ENCODE results near the gene NR2F1-AS1.
A peak's percentile ranks its signal among the peaks of the same experiment; 100 is the strongest.
"Not testable (repeated sequence)": the region's sequence is repeated elsewhere in the genome, so short reads cannot be mapped to it uniquely, and the experiment has no call there.

Gene NR2F1-AS1

GRCh38 chr5:93576994-93577853 is 3.8 kb downstream of the NR2F1-AS1 start:
- DNase-seq (ENCODE audit: low spot score) = no peak

GRCh38 chr5:93575461-93576414 is 5.3 kb downstream of the NR2F1-AS1 start:
- DNase-seq (ENCODE audit: low spot score) = no peak

DNA sequence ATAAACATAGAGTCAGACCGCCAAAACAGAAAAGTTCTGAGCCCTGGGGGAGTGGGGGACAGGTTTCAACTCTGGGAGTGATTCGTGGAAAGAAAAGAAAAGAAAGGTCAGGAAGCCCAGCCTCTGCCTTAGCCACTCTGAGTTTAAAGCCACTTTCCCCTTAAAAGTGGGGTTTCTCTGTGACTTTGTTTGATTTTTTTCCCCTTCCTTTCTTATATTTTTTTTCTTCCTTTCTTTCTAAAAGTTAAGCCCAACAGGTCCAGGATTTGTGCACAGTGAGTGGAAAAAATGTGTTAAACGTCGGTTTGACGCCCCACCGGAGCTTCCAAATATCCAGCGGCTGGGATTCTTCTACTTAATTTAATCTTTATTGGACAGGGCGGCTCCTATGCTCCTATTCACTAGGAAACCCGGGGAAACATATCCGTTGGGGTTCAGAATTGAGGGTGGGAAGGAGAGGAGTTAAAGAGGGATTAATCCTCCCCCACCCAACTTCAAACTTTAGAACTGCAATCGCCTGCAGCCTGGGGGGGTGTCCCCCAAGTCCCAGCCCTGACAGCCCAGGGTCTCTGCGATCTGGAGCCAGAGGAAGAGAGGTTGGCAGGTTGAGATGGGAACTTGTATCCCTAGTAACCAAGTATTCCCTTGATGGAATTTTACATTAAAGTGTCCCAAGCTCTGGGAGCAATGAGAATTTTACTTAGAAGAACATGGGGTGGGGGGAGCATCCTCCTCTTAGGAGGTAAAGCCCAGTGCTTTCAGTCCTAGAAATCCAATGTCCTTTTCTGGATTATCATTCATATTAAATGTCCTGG is 6.3 kb downstream of the NR2F1-AS1 start:
- no peak for DNase-seq (ENCODE audit: low spot score)

DNA sequence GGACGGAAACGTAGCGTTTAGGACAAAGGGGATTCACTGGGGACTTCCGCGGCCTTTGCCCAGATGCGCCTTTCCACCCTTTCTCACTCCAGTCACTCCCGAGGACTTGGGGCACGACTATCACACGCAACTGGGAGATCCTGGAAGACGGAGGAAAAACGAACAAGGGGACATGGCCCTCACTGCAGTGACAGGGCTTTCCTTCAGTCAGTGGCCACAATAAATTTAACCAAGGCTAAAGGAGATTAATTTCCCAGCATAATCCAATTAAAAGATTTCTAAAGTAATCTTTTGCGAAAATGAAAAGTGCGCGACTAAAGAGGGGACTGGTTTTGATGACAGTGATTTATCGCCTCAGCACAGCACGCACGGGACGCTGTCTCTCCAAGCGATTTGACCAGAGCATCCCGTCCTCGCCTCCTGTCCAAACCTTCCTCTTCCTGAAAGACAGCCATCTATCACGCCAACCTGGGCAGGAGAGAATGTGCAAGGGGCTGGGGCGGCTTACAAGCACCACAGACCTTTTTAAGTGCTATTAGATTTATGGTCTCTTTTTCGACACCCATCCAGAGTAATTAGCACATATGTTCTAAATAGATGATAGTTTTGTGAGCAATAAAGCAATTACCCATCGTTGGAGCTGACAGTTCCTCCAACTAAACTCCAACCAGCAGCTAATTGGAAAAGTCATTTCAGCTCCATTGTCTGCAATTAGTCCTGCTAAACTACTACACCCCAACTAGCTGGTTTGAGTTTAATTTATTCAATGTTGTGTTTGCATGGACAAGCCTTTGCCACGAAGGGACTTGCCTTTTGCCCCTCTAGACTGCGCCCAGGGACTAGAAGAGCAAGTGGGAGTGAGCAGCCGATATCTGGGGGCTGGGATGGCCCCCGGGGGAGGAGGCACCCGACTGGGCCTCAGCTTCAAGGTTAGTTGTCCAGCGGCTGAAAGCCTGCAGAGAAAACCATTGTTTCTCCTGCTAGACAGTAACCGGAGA is 7.4 kb downstream of the NR2F1-AS1 start:
- DNase-seq (ENCODE audit: low spot score) = no peak

- no peak for DNase-seq (ENCODE audit: low spot score)
These were observed 8.2 kb downstream of the NR2F1-AS1 start for GRCh38 chr5:93572608-93573353.

DNA sequence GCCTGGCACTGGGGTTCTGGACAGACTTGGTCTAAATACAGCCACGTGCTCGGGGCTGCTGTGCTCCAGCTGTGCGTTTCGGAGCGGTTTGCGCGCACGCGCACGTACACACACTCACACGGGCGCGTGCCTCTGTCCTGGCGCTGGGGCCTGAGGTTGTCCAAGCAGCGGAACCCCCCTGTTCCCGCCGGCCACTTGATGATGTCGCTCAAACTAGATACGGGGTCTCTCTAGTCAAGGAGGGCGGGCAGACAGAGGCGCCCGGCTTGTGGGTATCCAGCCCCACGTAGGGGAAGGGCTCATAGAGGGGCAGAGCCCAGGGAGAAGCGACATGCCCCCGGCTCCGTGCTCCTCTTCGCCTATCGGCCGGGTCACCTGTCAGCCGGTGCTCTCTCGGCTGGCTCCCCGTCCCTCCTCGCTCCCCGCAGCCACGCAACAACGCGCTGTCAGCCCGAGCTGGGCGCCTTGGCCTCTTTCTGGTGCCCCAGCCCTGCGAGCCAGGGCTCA is 8.9 kb downstream of the NR2F1-AS1 start:
- DNase-seq (ENCODE audit: low spot score) = no peak

DNA sequence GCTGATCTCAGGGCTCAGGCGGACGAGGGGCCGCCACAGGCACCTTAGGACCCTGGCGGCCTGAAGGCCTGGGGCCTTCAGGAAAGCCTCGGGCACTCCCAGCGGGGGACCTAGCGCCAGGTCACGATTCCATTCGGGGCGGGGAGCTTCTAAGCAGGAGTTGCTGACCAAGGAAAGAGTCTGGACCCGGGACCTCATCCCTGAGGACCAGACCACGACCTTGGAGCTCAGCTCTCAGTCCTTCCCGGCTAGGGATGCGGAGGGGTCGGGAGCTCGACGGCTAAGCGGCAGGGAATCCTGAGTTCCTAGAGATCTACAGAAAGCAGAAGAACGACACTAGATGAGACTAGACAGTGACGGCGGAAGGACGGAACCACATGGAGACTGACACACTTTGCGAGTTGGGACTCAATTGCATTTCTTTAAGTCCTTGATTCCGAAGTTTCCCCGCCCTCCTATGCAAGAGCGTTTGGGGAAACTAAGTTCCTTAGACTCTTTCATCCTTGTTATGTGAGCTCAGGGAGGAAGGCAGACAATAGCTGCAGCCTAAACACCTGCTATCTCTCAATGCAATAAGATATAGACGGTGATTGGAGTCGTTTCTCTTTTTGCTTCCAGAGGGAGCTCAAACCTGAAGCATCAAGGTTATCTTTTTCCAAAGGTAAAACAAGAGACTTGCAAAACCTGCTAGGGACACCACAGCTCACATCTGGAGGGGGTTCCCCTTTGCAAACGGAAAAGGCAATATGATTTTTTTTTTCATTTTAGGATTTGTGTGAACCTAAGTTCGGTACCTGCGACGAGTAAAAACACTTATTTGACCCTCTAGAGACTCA is 9.7 kb downstream of the NR2F1-AS1 start:
- no peak for DNase-seq (ENCODE audit: low spot score)

GRCh38 chr5:93570294-93571113 is 10.5 kb downstream of the NR2F1-AS1 start:
- DNase-seq (ENCODE audit: low spot score) = no peak

GRCh38 chr5:93569300-93570160 is 11.5 kb downstream of the NR2F1-AS1 start:
- no peak for DNase-seq (ENCODE audit: low spot score)

DNA sequence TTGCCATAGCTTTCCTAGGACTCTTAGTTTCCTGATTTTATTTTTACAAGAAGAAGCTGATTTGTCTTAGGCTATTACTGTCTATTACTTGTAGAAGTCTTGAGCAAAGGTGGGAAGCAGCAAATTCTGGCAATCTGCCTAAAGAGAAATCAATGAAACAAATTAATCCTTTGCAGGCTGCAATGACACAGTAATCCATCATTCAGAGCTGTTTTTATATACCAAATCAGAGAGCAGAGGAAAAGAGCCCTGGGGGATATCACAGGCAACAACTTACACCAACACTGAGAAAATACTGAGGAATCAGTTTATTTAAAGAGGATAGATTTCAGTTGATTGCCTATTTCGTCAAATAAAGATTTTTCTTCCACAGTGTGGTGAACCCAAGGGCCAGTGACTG is 13.6 kb downstream of the NR2F1-AS1 start:
- DNase-seq (ENCODE audit: low spot score) = no peak

- DNase-seq (ENCODE audit: low spot score) = no peak
These were observed 14.9 kb downstream of the NR2F1-AS1 start for GRCh38 chr5:93566091-93566490.

DNA sequence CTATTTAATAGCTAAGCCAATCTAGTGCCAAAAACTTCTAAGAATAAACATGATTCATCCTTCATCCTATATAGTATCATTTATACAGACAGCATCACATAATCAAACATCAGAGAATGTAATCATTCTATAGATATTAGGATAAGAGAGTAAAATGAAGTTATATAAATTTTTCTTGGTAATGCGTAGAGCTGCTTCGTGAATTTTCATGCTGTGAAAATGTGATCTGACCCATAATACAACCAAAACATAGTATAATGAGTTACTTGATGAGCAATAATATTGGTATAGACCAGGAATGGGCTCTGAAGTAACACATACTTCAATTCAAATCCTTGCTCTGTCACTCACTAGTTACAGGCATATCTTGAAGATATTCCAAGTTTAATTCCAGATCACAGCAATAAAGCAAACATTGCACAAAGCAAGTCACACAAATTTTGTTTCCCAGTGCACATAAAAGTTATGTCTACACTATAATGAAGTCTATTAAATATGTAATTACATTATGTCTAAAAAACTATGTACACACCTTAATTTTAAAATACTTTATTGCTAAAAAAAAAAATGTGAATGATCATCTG is 23.9 kb downstream of the NR2F1-AS1 start:
- no peak for DNase-seq (ENCODE audit: low spot score)

GRCh38 chr5:93549594-93549993 is 31.4 kb downstream of the NR2F1-AS1 start:
- DNase-seq (ENCODE audit: low spot score) = not testable (repeated sequence)

DNA sequence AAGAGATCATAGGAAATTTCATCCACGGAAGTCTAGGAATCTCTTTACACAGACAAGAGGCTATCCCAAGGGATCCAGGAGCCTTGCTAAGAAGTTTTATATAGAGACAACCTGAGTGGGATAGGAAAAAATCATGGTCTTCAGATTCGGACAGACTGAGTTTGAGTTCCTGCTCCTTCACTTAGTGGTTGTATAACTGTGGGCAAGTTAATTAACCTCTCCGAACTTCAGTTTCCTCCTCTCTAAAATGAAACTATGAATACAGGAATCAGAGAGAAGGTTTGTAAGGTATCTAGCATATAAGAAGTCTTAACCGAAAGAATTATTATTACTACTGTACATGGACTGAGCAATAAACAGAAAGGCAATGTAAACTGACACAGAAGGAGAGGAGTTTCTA is 35.1 kb downstream of the NR2F1-AS1 start:
- no peak for DNase-seq (ENCODE audit: low spot score)

- DNase-seq (ENCODE audit: low spot score) = peak; percentile 58
These were observed 48.6 kb downstream of the NR2F1-AS1 start for GRCh38 chr5:93532370-93532769.

DNA sequence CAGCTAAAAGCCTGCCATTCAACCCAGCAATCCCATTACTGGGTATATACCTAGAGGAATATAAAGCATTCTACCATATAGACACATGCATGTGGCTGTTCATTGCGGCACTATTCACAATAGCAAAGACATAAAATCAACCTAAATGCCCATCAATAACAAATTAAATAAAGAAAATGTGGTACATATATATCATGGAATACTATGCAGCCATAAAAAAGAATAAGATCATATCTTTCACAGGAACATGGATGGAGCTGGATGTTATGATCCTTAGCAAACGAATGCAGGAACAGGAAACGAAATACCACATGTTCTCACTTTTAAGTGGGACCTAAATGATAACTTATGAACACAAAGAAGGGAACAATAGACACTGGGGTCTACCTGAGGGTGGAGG is 59.2 kb downstream of the NR2F1-AS1 start:
- not testable (repeated sequence) for DNase-seq (ENCODE audit: low spot score)

DNA sequence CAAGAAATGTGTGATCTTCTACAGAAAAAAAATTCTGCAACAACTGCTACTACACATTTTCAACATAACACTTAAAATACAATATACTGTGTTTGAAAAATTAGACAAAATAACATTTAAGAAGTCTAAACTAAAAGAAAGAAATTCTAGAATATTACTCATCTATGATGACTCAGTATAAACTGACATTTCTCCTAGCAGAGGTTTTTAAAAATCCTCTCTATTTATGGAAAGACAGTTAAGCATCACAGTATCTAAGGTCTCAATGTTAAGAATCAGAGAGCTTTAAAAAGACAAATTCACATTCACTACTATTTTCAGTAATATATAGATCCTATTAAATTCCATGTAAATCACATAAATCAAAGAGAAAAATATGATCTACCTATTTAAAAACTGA is 61.3 kb downstream of the NR2F1-AS1 start:
- peak; percentile 15 for DNase-seq (ENCODE audit: low spot score)

Measured in GM03348 (cell line).